Measurements from ENCODE around the gene SPHK1. TPM values are rescaled to one million over a fixed set of nuclear protein-coding genes. Genes with fewer than 3 reads are reported as not detected.

Gene SPHK1
- total RNA-seq, 3 donors from 2014 or later (not counting 1 experiment from before 2014, with no cell fraction given) = 7.6 to 9.2 (median 8.3) TPM

DNA sequence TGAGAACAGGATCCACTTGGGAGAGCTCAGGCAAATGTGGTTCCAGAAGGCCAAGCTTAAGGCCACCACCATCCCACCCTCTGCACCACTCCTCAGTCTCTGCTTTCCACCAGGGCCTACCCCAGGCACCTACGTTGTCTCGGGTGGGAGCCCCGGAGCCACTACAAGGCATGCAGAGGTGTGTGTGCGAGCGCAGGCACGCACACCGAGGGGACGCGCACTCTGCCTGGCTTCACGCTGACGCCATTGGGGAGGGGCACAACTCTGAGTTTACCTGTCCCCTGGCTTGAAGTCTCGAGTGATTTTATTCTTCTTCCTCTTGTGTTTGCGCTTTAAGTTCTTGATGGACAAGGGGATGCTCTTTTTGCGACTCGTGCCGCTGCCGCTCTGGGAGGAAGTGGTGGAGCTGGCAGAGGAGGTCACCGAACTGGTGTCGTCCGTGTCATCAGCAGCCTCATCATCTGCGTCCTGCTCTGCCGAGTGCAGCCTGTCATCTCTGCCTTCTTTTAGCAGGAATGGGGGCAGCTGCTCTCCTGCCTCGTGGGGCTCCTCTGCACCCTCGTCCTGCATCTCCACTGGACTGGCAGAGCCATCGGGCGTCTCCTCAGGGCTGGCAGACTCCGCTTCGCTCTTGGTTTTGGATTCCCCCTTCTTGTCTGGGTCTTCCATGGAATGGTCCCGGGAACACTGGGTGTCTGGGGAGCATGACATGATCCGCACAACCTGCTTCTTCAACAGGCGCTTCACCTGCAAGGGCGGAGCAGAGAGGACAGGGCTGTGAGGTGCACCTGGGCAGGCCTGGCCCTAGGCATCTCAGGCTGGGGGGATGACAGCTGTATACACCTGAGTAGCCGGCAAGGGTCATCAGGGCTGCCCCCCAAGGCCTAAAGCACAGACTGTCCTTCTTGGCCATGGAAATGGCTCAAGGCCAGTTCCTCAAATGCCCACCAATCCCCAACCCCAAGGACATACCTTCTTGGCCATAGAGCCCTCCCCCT is 15.1 kb downstream of the SPHK1 start:
- H3K4me3 Mint-ChIP-seq = no peak overlapping the region
- no peak overlapping the region for H3K27ac Mint-ChIP-seq
- peaks cover 4 to 9% of the 10 kb centered on the region in 2 donors for H3K4me1 Mint-ChIP-seq
- no peak for TF ChIP-seq CTCF (IDR thresholded peaks at IDR 0.05)
- H3K27me3 Mint-ChIP-seq (ENCODE audit: low read depth in 2 of 2) = no peaks in the 10 kb centered on the region
- H3K9me3 ChIP-seq (ENCODE audit: control insufficient read depth, insufficient read depth, low read length) = no peaks in the 10 kb centered on the region
- intact Hi-C loops (cut with micrococcal nuclease) = no loop called here
- no peak for ATAC-seq
- 95% methylated on average over 33 of the region's 33 CpGs for WGBS (ENCODE audit: insufficient coverage)
- no peaks in the 10 kb centered on the region for H3K9me3 Mint-ChIP-seq
- H3K4me1 ChIP-seq (ENCODE audit: control insufficient read depth, insufficient read depth, low read length) = no peaks in the 10 kb centered on the region
- peaks cover 10% of the 10 kb centered on the region for H3K36me3 Mint-ChIP-seq
- no peak for DNase-seq
- no peaks in the 10 kb centered on the region for H3K27me3 ChIP-seq (ENCODE audit: control insufficient read depth, insufficient read depth, low read length)
- no peak overlapping the region for H3K27ac ChIP-seq (ENCODE audit: low read length)
- peaks cover 73% of the 10 kb centered on the region for H3K36me3 ChIP-seq (ENCODE audit: control insufficient read depth, insufficient read depth, low read length)
- no peak overlapping the region for H3K4me3 ChIP-seq (ENCODE audit: low read length)

- Mint-ChIP-seq H3K9me3 (no peaks in the 10 kb centered on the region), H3K36me3 (peaks cover 12% of the 10 kb centered on the region), H3K4me3 (no peak overlapping the region), H3K27ac (no peak overlapping the region), H3K27me3 (ENCODE audit: low read depth in 2 of 2) (no peaks in the 10 kb centered on the region), H3K4me1 (peaks cover 22 to 27% of the 10 kb centered on the region in 2 donors)
- Histone ChIP-seq H3K27me3 (ENCODE audit: control insufficient read depth, insufficient read depth, low read length) (no peaks in the 10 kb centered on the region), H3K4me3 (ENCODE audit: low read length) (no peak overlapping the region), H3K36me3 (ENCODE audit: control insufficient read depth, insufficient read depth, low read length) (peaks cover 56% of the 10 kb centered on the region), H3K9me3 (ENCODE audit: control insufficient read depth, insufficient read depth, low read length) (no peaks in the 10 kb centered on the region), H3K4me1 (ENCODE audit: control insufficient read depth, insufficient read depth, low read length) (peaks cover 18% of the 10 kb centered on the region), H3K27ac (ENCODE audit: low read length) (no peak overlapping the region)
- ATAC-seq (no peak), DNase-seq (no peak)
- intact Hi-C loops (cut with micrococcal nuclease) = no loop called here
- WGBS (ENCODE audit: insufficient coverage) = 95% methylated on average over 5 of the region's 5 CpGs
- TF ChIP-seq CTCF (IDR thresholded peaks at IDR 0.05) = no peak
Measured at GRCh38 chr17:76402711-76403110, 18.3 kb downstream of the SPHK1 start.

DNA sequence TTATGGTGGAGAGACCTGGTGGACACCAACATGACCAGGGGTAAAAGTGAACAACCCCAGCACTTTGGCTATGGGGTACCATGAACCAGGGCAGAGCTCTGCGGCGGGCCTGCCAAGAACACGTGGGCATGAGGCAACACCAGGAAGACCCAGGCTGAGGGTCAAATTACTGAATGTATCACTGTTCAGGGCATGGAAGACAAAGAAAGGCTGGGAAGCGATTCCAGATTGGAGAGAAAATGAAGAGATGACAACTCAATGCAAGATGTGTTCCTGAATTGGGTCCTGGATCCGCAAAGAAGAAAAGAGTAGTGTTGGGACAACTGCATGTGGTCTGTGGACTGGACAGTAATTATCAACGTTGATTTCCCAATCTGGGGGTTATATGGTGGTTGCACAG is 19.8 kb downstream of the SPHK1 start:
- DNase-seq (no peak), ATAC-seq (no peak)
- peaks cover 40% of the 10 kb centered on the region for H3K36me3 ChIP-seq (ENCODE audit: control insufficient read depth, insufficient read depth, low read length)
- no peaks in the 10 kb centered on the region for H3K27me3 Mint-ChIP-seq (ENCODE audit: low read depth in 2 of 2)
- no peak overlapping the region for H3K27ac Mint-ChIP-seq
- H3K4me1 Mint-ChIP-seq = peaks cover 27% of the 10 kb centered on the region in 2 donors
- no peak for TF ChIP-seq CTCF (IDR thresholded peaks at IDR 0.05)
- 97% methylated on average over 6 of the region's 6 CpGs for WGBS (ENCODE audit: insufficient coverage)
- H3K27me3 ChIP-seq (ENCODE audit: control insufficient read depth, insufficient read depth, low read length) = no peaks in the 10 kb centered on the region
- peaks cover 28% of the 10 kb centered on the region for H3K4me1 ChIP-seq (ENCODE audit: control insufficient read depth, insufficient read depth, low read length)
- H3K36me3 Mint-ChIP-seq = peaks cover 12% of the 10 kb centered on the region
- peak overlapping the region; percentile 28 for H3K4me3 Mint-ChIP-seq
- H3K4me3 ChIP-seq (ENCODE audit: low read length) = no peak overlapping the region
- H3K9me3 ChIP-seq (ENCODE audit: control insufficient read depth, insufficient read depth, low read length) = no peaks in the 10 kb centered on the region
- intact Hi-C loops (cut with micrococcal nuclease) = no loop called here
- H3K27ac ChIP-seq (ENCODE audit: low read length) = no peak overlapping the region
- no peaks in the 10 kb centered on the region for H3K9me3 Mint-ChIP-seq
